Motor neuron (in vitro differentiated cells): ENCODE data around the gene DENND1A. TPM values are rescaled to one million over a fixed set of nuclear protein-coding genes. Genes with fewer than 3 reads are reported as not detected.
A peak's percentile ranks its signal among the peaks of the same experiment; 100 is the strongest.

ENCODE experiments used
- ATAC-seq, 8 experiments: fragments of 200-7000 bp; cut with Tn5 transposase; replicated peaks in 6 of 8; 2 replicates each; pipeline ENCODE4 v1.8.0; 2021; ENCODE audit warnings: mild to moderate bottlenecking in 8 of 8, moderate library complexity in 8 of 8
- H3K27ac ChIP-seq, 2 donors: fragments of 250-450 bp; sonication (Bioruptor Pico); 2 replicates each; pipeline ENCODE4 v1.9.0; 2021; ENCODE audit warnings: antibody characterized with exemption in 2 of 2, mild to moderate bottlenecking in 2 of 2, moderate library complexity in 1 of 2
- H3K4me1 ChIP-seq, 2 donors: fragments of 250-450 bp; sonication (Bioruptor Pico); replicated peaks in 1 of 2; 2 replicates each; pipeline ENCODE4 v1.6.1; 2021; ENCODE audit warnings: antibody characterized with exemption in 2 of 2, mild to moderate bottlenecking in 2 of 2, moderate library complexity in 1 of 2
- H3K4me3 ChIP-seq, 5 donors: fragments of 250-450 bp; sonication (Bioruptor Pico); 2 replicates each; pipeline ENCODE4 v1.9.0; 2021; ENCODE audit warnings: antibody characterized with exemption in 5 of 5, mild to moderate bottlenecking in 5 of 5, moderate library complexity in 4 of 5
- WGBS, 10 experiments: fragments of 450-650 bp; shearing (Covaris generic); methylation state at CpG; one replicate each; pipeline ENCODE4 v1.0.0; 2022; 5-methylcytosine and 5-hydroxymethylcytosine counted together
- in situ Hi-C, 9 experiments: fragments of 400-800 bp; cut with MboI; loops; one replicate each; pipeline ENCODE4 v1.15.0; 2021; ENCODE audit warnings: low sequenced_read_pairs in 9 of 9, low pct_unique_long_range_greater_than_20kb in 2 of 9; ENCODE audit not compliant: unreplicated experiment in 9 of 9
- total RNA-seq, 8 experiments: library from RNA; unstranded; fragments of 300-600 nt; gene quantifications; 2 replicates each; pipeline versions ENCODE4 v1.2.3 to v1.2.4, GENCODE V29; 2022

The DENND1A gene
- total RNA-seq, 8 experiments from 2014 or later: 9.2 to 27.8 (median 13.8) TPM

GRCh38 chr9:123685489-123686083 lies 244.3 kb downstream of the DENND1A start:
- 75 to 100% (median 100%) methylated on average over 1 to 2 of the region's 2 CpGs; no CpG with 5 or more reads in 2 of the 10 experiments for WGBS, 10 experiments
- ATAC-seq: no peak
- no peak overlapping the region for H3K4me3 ChIP-seq
- no peak overlapping the region for H3K27ac ChIP-seq
- in situ Hi-C loops: no loop called here
- H3K4me1 ChIP-seq: no peaks in the 10 kb centered on the region

GRCh38 chr9:123684393-123685149 lies 245.4 kb downstream of the DENND1A start:
- in situ Hi-C loops: no loop called here
- H3K4me3 ChIP-seq: no peak overlapping the region
- no peak for ATAC-seq
- WGBS, 10 experiments: 0 to 89% (median 59%) methylated on average over 1 to 2 of the region's 2 CpGs
- no peak overlapping the region for H3K27ac ChIP-seq
- H3K4me1 ChIP-seq: no peaks in the 10 kb centered on the region

- no peak overlapping the region for H3K27ac ChIP-seq
- no peak overlapping the region for H3K4me3 ChIP-seq
- WGBS, 10 experiments: 100% methylated on average over 1 to 2 of the region's 2 CpGs; no CpG with 5 or more reads in 5 of the 10 experiments
- ATAC-seq: no peak
- in situ Hi-C loops: no loop called here
- H3K4me1 ChIP-seq: no peaks in the 10 kb centered on the region
Observed at GRCh38 chr9:123682746-123683145, 247.2 kb downstream of the DENND1A start.

- Histone ChIP-seq H3K4me1 (peaks cover 0 to 2% of the 10 kb centered on the region in 2 donors), H3K27ac (no peak overlapping the region), H3K4me3 (no peak overlapping the region)
- ATAC-seq: no peak
- WGBS, 10 experiments: 90 to 100% (median 97%) methylated on average over 1 to 8 of the region's 8 CpGs; no CpG with 5 or more reads in 3 of the 10 experiments
- in situ Hi-C loops: no loop called here
Observed at GRCh38 chr9:123680352-123680751, 249.6 kb downstream of the DENND1A start.

GRCh38 chr9:123679330-123679987 lies 250.5 kb downstream of the DENND1A start:
- Histone ChIP-seq H3K27ac (no peak overlapping the region), H3K4me1 (peaks cover 0 to 2% of the 10 kb centered on the region in 2 donors), H3K4me3 (no peak overlapping the region)
- 67 to 100% (median 95%) methylated on average over 1 to 11 of the region's 16 CpGs; no CpG with 5 or more reads in 2 of the 10 experiments for WGBS, 10 experiments
- peak in 1 of 8 experiments; percentile 63 for ATAC-seq
- in situ Hi-C loops: no loop called here

DNA sequence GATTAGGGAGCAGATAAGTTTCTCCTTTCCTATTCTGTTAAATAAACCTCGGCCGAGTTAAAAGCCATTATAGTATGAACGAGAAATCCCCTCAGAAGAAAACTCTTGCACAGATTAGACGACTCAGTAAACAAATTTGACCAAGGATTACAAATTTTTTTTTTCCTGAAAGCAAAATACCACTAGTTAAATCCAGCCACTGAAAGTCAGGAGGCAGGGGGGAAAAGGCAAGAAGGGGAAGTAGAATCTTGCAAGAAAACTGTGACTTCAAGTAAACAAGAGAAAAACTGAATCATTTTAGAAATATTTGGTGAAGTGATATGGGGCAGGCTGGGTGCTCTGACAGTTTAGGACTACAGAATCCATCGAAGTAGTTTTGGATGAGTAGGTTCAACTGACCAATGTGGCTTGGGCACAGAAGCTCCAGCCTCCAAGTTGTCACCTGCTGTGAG lies 251.0 kb downstream of the DENND1A start:
- H3K4me3 ChIP-seq: no peak overlapping the region
- ATAC-seq: no peak
- no peak overlapping the region for H3K27ac ChIP-seq
- in situ Hi-C loops: no loop called here
- peaks cover 0 to 2% of the 10 kb centered on the region in 2 donors for H3K4me1 ChIP-seq
- WGBS, 10 experiments: 53 to 91% (median 75%) methylated on average over 3 to 5 of the region's 5 CpGs; no CpG with 5 or more reads in 1 of the 10 experiments

DNA sequence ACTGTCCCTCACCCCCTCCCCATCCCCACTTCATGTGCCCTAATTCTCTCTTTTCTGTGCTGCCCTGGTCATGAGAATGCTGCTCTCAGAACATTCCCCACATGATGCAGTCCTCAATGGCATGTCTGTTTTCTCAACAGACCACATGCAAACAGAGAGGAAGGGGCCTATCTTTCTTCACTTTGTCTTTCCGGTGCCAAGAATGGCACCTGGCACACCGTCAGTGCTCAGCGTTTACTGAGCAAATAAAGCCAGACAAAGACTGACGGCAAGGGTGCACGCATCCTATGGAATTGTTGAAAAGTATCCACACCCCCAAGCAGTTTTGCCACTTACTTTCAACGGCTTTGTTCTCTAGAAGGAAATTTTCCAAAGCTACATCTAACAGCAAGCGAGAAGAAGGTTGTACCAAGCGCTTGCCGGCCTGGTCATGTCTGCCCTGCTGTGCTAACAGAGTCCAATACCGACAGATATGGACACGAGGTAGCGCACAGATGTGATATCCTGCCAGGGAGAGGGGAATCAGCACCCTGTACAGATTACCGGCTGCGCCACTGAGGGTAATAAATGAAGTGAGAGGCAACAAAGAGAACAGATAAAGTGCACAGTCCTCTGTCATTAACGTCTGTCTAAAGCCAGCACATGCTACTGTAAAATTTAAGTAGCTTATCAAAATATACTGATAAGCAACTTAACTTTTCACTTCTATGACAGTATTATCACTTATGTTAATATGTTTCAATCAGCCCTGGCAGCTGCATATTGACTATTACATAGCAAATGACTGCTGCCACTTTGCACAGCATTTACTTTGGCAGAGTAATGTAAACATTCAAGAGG lies 251.7 kb downstream of the DENND1A start:
- Histone ChIP-seq H3K4me3 (no peak overlapping the region), H3K27ac (no peak overlapping the region), H3K4me1 (peaks cover 0 to 2% of the 10 kb centered on the region in 2 donors)
- 60 to 100% (median 86%) methylated on average over 1 to 13 of the region's 15 CpGs; no CpG with 5 or more reads in 1 of the 10 experiments for WGBS, 10 experiments
- in situ Hi-C loops: no loop called here
- ATAC-seq: peak in 4 of 8 experiments; percentile 9 to 93 (median 68)

- WGBS, 10 experiments: 67 to 100% (median 93%) methylated on average over 1 to 2 of the region's 2 CpGs; no CpG with 5 or more reads in 3 of the 10 experiments
- in situ Hi-C loops: no loop called here
- peaks cover 0 to 2% of the 10 kb centered on the region in 2 donors for H3K4me1 ChIP-seq
- no peak overlapping the region for H3K4me3 ChIP-seq
- peak in 3 of 8 experiments; percentile 31 to 90 (median 80) for ATAC-seq
- H3K27ac ChIP-seq: no peak overlapping the region
Observed at GRCh38 chr9:123676869-123677268, 253.1 kb downstream of the DENND1A start.

- 20 to 100% (median 94%) methylated on average over 1 to 3 of the region's 3 CpGs; no CpG with 5 or more reads in 2 of the 10 experiments for WGBS, 10 experiments
- ATAC-seq: no peak
- in situ Hi-C loops: no loop called here
- no peaks in the 10 kb centered on the region for H3K4me1 ChIP-seq
- no peak overlapping the region for H3K27ac ChIP-seq
- H3K4me3 ChIP-seq: no peak overlapping the region
Observed at GRCh38 chr9:123669346-123669745, 260.6 kb downstream of the DENND1A start.

- Histone ChIP-seq H3K27ac (no peak overlapping the region), H3K4me1 (no peaks in the 10 kb centered on the region), H3K4me3 (no peak overlapping the region)
- in situ Hi-C loops: no loop called here
- WGBS, 10 experiments: 83 to 100% (median 100%) methylated on average over 1 of the region's 1 CpG; no CpG with 5 or more reads in 3 of the 10 experiments
- no peak for ATAC-seq
Observed at GRCh38 chr9:123663529-123663928, 266.4 kb downstream of the DENND1A start.

- in situ Hi-C loops: no loop called here
- ATAC-seq: no peak
- Histone ChIP-seq H3K4me1 (no peaks in the 10 kb centered on the region), H3K27ac (no peak overlapping the region), H3K4me3 (no peak overlapping the region)
- WGBS, 10 experiments: 91 to 100% (median 97%) methylated on average over 3 to 8 of the region's 8 CpGs
Observed at GRCh38 chr9:123662057-123662776, 267.7 kb downstream of the DENND1A start.
